Lung (tissue), 12 donors: ENCODE data around the gene AGAP1. TPM values are rescaled to one million over a fixed set of nuclear protein-coding genes. Genes with fewer than 3 reads are reported as not detected.

Source experiments
- ATAC-seq: fragments of 200-7000 bp; cut with Tn5 transposase; one replicate; pipeline ENCODE4 v1.9.1; 2020; ENCODE audit warnings: moderate number of reproducible peaks; ENCODE audit not compliant: insufficient read depth, low FRiP score
- DNase-seq, 3 donors: peaks; one replicate each; pipeline ENCODE4 v3.0.0-alpha.2; 2013 to 2017
- H3K27ac ChIP-seq, 2 donors: one replicate each; pipeline ENCODE4 v1.5.1; 2013; ENCODE audit warnings: mild to moderate bottlenecking in 2 of 2, moderate library complexity in 2 of 2, control low read depth in 1 of 2, inconsistent platforms in 1 of 2, low read depth in 1 of 2, low read length in 1 of 2
- H3K27me3 ChIP-seq, 3 donors: one replicate each; pipeline ENCODE4 v1.5.1; 2013; ENCODE audit warnings: low read length in 2 of 3; ENCODE audit not compliant: control insufficient read depth in 3 of 3, insufficient read depth in 3 of 3
- H3K36me3 ChIP-seq, 4 donors: one replicate each; pipeline ENCODE4 v1.5.1; 2013; ENCODE audit warnings: low read length in 4 of 4, mild to moderate bottlenecking in 1 of 4, moderate library complexity in 1 of 4; ENCODE audit not compliant: control insufficient read depth in 4 of 4, insufficient read depth in 4 of 4
- H3K4me1 ChIP-seq, 5 donors: one replicate each; pipeline ENCODE4 v1.5.1; 2013; ENCODE audit warnings: low read length in 5 of 5, mild to moderate bottlenecking in 2 of 5, moderate library complexity in 1 of 5; ENCODE audit not compliant: control insufficient read depth in 5 of 5, insufficient read depth in 5 of 5
- H3K4me3 ChIP-seq: one replicate; pipeline ENCODE4 v1.5.1; 2013; ENCODE audit warnings: mild to moderate bottlenecking, control low read depth, moderate library complexity
- H3K9ac ChIP-seq, 2 donors: one replicate each; pipeline ENCODE4 v1.5.1; 2013; ENCODE audit warnings: low read length in 2 of 2, control low read depth in 1 of 2; ENCODE audit not compliant: insufficient read depth in 1 of 2
- H3K9me3 ChIP-seq, 4 donors: one replicate each; pipeline ENCODE4 v1.5.1; 2013; ENCODE audit warnings: low read length in 3 of 4, mild to moderate bottlenecking in 1 of 4, moderate library complexity in 1 of 4; ENCODE audit not compliant: control insufficient read depth in 4 of 4, insufficient read depth in 3 of 4
- CTCF ChIP-seq: IDR thresholded peaks from 2 replicates; pipeline ENCODE4 v1.5.1; 2012; ENCODE audit warnings: mild to moderate bottlenecking; ENCODE audit errors: control extremely low read depth, extremely low read depth
- WGBS, 2 donors: extraction: QIAGEN DNeasy Blood & Tissue Kit; methylation state at CpG; one replicate each; pipeline ENCODE4 v1.1.7; 2013; 5-methylcytosine and 5-hydroxymethylcytosine counted together
- polyA plus RNA-seq, 2 donors: library from polyadenylated mRNA; stranded (reverse); fragments of 200-250 nt; gene quantifications; one replicate each; pipeline ENCODE4 v1.2.1, GENCODE V29; 2013
- total RNA-seq, 2 donors: library from RNA; depleted of rRNA in 1 of 2; stranded (reverse); fragments of >200 nt in 1 of 2; gene quantifications; one replicate each; pipeline ENCODE4 v1.2.1, GENCODE V29; 2014 to 2021
- donor health status: control.
- donor health status: control.
- donor health status: Bipolar disorder and iron deficiency.
- donor health status: healthy.
- donor health status: DM: yes; HTN: yes; CAD: no.

The AGAP1 gene
- total and polyA plus RNA-seq, 4 donors, result 6.6 to 39.4 (median 20.2) TPM

- 75 to 87% methylated on average over 7 of the region's 7 CpGs for WGBS, 2 donors
- Histone ChIP-seq H3K27me3 (peaks cover 0 to 57% (median 41%) of the 10 kb centered on the region in 3 donors), H3K36me3 (no peaks in the 10 kb centered on the region), H3K4me1 (no peaks in the 10 kb centered on the region), H3K27ac (no peak overlapping the region), H3K9ac (no peak overlapping the region), H3K4me3 (no peak overlapping the region), H3K9me3 (peaks cover 0 to 9% (median 6%) of the 10 kb centered on the region in 4 donors)
- DNase-seq (no peak), ATAC-seq (no peak)
- no peak for TF ChIP-seq CTCF
These were observed 663.0 kb downstream of the AGAP1 start for GRCh38 chr2:236156860-236157194.

- TF ChIP-seq CTCF, result no peak
- no peaks in the 10 kb centered on the region for H3K36me3 ChIP-seq
- DNase-seq, result no peak
- no peak overlapping the region for H3K9ac ChIP-seq
- H3K4me3 ChIP-seq, result no peak overlapping the region
- WGBS, 2 donors, result 92% methylated on average over 6 of the region's 6 CpGs
- H3K27me3 ChIP-seq, result peaks cover 0 to 62% (median 46%) of the 10 kb centered on the region in 3 donors
- no peak overlapping the region for H3K27ac ChIP-seq
- H3K9me3 ChIP-seq, result peaks cover 0 to 8% (median 4%) of the 10 kb centered on the region in 4 donors
- no peaks in the 10 kb centered on the region for H3K4me1 ChIP-seq
- ATAC-seq, result no peak
These were observed 663.5 kb downstream of the AGAP1 start for GRCh38 chr2:236157366-236157765.

- H3K4me3 ChIP-seq, result no peak overlapping the region
- no peak for DNase-seq
- H3K9ac ChIP-seq, result no peak overlapping the region
- H3K27ac ChIP-seq, result no peak overlapping the region
- H3K9me3 ChIP-seq, result peaks cover 0 to 4% (median 3%) of the 10 kb centered on the region in 4 donors
- H3K36me3 ChIP-seq, result no peaks in the 10 kb centered on the region
- peaks cover 0 to 68% (median 52%) of the 10 kb centered on the region in 3 donors for H3K27me3 ChIP-seq
- no peak for ATAC-seq
- H3K4me1 ChIP-seq, result no peaks in the 10 kb centered on the region
- no peak for TF ChIP-seq CTCF
- WGBS, 2 donors, result 87 to 90% methylated on average over 10 of the region's 10 CpGs
These were observed 664.1 kb downstream of the AGAP1 start for GRCh38 chr2:236157815-236158498.
